ENCODE results near the gene RERG.
A peak's percentile ranks its signal among the peaks of the same experiment; 100 is the strongest.

The RERG gene

DNA sequence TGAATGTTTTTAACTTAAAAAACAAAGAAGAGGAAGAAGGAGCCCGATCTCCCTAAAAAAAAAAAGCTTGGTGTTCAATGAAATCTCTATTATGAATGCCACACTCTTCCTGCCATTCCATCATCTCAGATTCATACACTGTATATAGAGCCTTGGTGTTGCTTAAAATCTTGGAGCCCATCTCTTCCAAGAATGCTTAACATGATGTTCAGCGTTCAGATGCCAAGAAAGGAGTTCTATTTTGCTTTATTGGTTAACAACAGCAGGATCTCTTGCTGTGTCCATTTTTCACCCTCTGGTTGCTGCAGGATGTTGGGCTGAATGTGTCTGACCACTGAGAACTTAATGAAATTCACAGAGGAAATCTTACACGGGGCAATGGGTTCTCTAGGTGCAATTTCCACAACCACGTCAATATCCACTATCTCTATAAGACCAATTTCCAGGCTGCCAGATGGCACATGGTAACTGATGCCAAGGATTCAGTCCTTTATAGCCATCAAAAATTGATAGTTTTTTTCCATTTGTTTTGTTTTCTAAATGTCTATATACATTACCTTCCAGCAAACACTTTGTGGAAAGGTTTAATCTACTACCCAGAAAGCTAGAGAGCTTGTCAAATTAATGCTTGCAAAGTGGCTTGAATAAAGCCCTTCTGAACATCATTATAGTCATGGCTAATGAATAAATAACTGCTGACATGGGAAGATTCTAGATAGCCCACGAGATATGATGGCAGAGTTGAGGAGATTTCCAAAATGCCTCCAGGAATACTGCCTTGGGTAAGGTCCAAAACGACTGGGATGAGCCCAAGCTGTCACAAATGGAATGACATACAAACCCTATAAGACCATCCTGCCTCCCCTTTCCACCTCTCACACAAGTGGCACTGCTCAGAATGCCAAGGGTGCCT is 26.5 kb downstream of the RERG start:
- no peak for DNase-seq
- Mint-ChIP-seq H3K4me1 (peaks cover 7% of the 10 kb centered on the region), H3K27ac (no peak overlapping the region), H3K27me3 (ENCODE audit: low read depth, poor library complexity) (peaks cover 15% of the 10 kb centered on the region), H3K9me3 (no peaks in the 10 kb centered on the region), H3K4me3 (no peak overlapping the region), H3K36me3 (ENCODE audit: low read depth) (no peaks in the 10 kb centered on the region)
- TF ChIP-seq, protein P1, sequence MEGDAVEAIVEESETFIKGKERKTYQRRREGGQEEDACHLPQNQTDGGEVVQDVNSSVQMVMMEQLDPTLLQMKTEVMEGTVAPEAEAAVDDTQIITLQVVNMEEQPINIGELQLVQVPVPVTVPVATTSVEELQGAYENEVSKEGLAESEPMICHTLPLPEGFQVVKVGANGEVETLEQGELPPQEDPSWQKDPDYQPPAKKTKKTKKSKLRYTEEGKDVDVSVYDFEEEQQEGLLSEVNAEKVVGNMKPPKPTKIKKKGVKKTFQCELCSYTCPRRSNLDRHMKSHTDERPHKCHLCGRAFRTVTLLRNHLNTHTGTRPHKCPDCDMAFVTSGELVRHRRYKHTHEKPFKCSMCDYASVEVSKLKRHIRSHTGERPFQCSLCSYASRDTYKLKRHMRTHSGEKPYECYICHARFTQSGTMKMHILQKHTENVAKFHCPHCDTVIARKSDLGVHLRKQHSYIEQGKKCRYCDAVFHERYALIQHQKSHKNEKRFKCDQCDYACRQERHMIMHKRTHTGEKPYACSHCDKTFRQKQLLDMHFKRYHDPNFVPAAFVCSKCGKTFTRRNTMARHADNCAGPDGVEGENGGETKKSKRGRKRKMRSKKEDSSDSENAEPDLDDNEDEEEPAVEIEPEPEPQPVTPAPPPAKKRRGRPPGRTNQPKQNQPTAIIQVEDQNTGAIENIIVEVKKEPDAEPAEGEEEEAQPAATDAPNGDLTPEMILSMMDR (IDR thresholded peaks at IDR 0.05) = no peak

DNA sequence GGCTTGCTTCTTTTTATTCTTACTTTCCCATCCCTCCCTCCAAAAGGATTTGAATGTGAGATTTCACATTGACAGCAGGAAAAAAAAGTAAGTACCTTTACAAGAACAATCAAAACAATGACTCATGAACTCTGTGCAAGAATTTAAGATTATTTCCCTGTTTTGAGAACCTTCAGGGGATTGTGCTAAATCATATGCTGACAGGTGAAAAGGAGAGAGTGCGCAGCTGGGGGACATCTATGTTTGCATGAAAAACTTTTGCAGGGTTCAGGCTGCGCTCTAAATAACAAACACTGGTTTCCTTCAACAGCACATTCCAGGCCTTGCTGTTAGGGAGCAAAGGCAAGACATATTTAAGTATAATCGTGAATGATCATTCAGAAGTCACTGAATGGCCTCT is 27.3 kb downstream of the RERG start:
- H3K36me3 Mint-ChIP-seq (ENCODE audit: low read depth) = no peaks in the 10 kb centered on the region
- H3K9me3 Mint-ChIP-seq = no peaks in the 10 kb centered on the region
- peaks cover 7% of the 10 kb centered on the region for H3K4me1 Mint-ChIP-seq
- peaks cover 15% of the 10 kb centered on the region for H3K27me3 Mint-ChIP-seq (ENCODE audit: low read depth, poor library complexity)
- DNase-seq = no peak
- TF ChIP-seq, protein P1 (IDR thresholded peaks at IDR 0.05) = no peak
- no peak overlapping the region for H3K4me3 Mint-ChIP-seq
- no peak overlapping the region for H3K27ac Mint-ChIP-seq

DNA sequence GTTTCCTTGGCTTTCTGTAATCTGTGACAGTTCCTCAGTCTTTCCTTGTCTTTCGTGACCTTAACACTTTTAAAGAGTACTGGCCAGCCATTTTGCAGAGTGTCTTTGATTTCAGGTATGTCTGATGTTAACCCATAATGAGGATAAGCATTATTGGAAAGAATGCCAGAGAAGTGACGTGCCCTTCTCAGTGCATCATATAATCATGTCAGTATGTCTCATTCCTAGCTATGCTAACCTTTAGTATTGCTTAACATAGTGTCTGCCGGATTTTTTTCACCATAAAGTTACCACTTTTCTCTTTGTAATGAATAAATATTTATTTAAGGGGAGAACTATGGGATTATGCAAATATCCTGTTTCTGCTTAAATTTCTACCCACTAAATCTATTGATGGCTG is 28.5 kb downstream of the RERG start:
- TF ChIP-seq, protein P1 (IDR thresholded peaks at IDR 0.05) = no peak
- peaks cover 7% of the 10 kb centered on the region for H3K4me1 Mint-ChIP-seq

DNA sequence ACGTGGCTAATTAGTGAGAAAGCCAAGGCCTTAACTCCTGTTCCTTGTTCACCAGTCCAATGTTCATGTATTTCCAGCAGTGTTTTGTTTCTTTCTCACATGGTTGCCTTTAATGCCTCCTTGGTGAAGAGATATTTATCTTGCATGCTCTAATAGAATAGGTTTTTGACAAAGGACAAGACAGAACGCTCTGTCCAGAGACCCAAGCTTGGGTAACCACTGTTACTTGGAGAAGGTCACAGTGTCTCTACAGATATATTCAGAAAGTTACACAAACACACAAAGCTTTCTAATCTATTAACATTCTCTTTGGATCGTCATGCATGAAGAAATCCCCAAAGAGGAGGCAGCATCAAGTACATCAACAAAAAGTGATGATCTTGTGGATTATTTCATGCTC is 33.1 kb downstream of the RERG start:
- no peaks in the 10 kb centered on the region for H3K36me3 Mint-ChIP-seq (ENCODE audit: low read depth)
- TF ChIP-seq, protein P1 (IDR thresholded peaks at IDR 0.05) = no peak
- peaks cover 11% of the 10 kb centered on the region for H3K27me3 Mint-ChIP-seq (ENCODE audit: low read depth, poor library complexity)
- H3K4me3 Mint-ChIP-seq = no peak overlapping the region
- no peak for DNase-seq
- no peak overlapping the region for H3K27ac Mint-ChIP-seq
- no peaks in the 10 kb centered on the region for H3K9me3 Mint-ChIP-seq
- peaks cover 8% of the 10 kb centered on the region for H3K4me1 Mint-ChIP-seq

More for the DNA sequence above, 28.5 kb downstream of the RERG start:
- H3K27ac Mint-ChIP-seq = no peak overlapping the region
- H3K9me3 Mint-ChIP-seq = no peaks in the 10 kb centered on the region
- no peak for DNase-seq
- H3K27me3 Mint-ChIP-seq (ENCODE audit: low read depth, poor library complexity) = peaks cover 18% of the 10 kb centered on the region
- H3K4me3 Mint-ChIP-seq = no peak overlapping the region
- no peaks in the 10 kb centered on the region for H3K36me3 Mint-ChIP-seq (ENCODE audit: low read depth)

DNA sequence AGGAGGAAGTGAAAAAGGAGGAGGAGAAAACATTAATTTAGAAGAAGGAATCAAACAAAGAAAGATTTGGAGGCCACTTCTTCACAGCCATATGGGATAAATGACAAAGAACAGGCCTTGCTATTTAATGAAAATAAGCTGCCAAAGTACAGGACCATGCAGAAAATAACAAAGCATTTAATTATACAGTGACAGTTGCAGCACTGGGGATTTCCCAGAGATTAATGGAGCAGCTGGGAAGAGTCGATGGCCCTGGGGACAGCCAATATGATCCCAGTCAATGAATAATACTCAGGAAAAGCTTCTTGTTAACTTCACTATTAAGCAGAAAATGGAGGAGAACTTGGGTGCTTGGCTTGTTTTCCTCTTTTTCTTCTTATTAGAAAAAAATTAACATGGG is 34.6 kb downstream of the RERG start:
- no peaks in the 10 kb centered on the region for H3K36me3 Mint-ChIP-seq (ENCODE audit: low read depth)
- no peak for DNase-seq
- TF ChIP-seq, protein P1 (IDR thresholded peaks at IDR 0.05) = no peak
- H3K4me1 Mint-ChIP-seq = peaks cover 8% of the 10 kb centered on the region
- no peak overlapping the region for H3K4me3 Mint-ChIP-seq
- H3K27me3 Mint-ChIP-seq (ENCODE audit: low read depth, poor library complexity) = peaks cover 10% of the 10 kb centered on the region
- no peaks in the 10 kb centered on the region for H3K9me3 Mint-ChIP-seq
- H3K27ac Mint-ChIP-seq = peak overlapping the region; percentile 26

DNA sequence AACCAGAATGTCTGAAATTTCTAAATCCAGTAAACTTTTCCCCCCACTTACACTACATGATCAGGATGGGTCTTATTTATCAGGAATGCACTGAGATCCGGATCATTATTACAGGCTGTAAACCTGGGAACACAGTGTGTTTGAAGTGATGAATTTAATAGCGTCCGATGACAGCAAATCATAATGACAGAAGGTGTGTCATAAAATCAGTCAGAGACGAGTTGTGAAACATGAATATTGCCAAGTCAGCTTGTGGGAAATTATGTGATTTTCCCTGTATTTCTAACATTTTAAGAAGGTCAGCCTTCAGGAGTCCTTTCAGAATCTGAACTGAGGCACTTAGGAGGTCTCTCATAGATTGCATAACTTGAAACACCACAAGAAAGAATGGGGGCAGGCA is 36.7 kb downstream of the RERG start:
- TF ChIP-seq, protein P1 (IDR thresholded peaks at IDR 0.05) = no peak
- H3K27ac Mint-ChIP-seq = no peak overlapping the region

More for the DNA sequence above, 36.7 kb downstream of the RERG start:
- peaks cover 7% of the 10 kb centered on the region for H3K27me3 Mint-ChIP-seq (ENCODE audit: low read depth, poor library complexity)
- peaks cover 13% of the 10 kb centered on the region for H3K4me1 Mint-ChIP-seq
- no peaks in the 10 kb centered on the region for H3K9me3 Mint-ChIP-seq
- no peaks in the 10 kb centered on the region for H3K36me3 Mint-ChIP-seq (ENCODE audit: low read depth)
- H3K4me3 Mint-ChIP-seq = no peak overlapping the region
- no peak for DNase-seq

All from nephron progenitor cell (in vitro differentiated cells).